Measurements from ENCODE around the gene SBF2.
"Not testable (repeated sequence)": the region's sequence is repeated elsewhere in the genome, so short reads cannot be mapped to it uniquely, and the experiment has no call there.

The SBF2 gene

DNA sequence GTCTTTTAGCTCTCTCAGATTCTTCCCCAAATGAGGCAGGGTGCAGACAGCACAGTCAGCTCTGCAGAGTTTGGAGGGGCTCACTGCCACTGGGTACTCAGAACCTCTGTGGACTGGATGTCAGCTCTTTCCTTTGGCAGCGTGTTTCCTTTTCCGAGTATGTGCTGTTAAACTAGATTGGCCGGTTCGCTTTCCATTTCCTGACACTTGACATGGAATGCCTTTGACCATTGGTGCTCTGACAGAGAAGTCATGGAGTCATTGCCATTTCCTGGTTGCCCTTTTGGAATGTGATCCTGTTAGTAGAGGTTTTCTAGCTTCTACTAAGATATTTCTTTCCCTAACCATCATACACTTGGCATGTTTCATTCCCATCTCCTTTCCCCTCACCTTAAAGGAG is 543.5 kb downstream of the SBF2 start:
- Histone ChIP-seq H3K4me1 (ENCODE audit: insufficient read depth, poor library complexity, severe bottlenecking) (peaks cover 25% of the 10 kb centered on the region), H3K4me3 (ENCODE audit: severe bottlenecking) (no peak overlapping the region), H3K27me3 (ENCODE audit: insufficient read depth, poor library complexity, severe bottlenecking) (no peaks in the 10 kb centered on the region), H3K27ac (ENCODE audit: poor library complexity, severe bottlenecking) (no peak overlapping the region), H3K36me3 (ENCODE audit: low read depth) (peaks cover 28% of the 10 kb centered on the region), H3K9me3 (ENCODE audit: severe bottlenecking) (no peaks in the 10 kb centered on the region)
- DNase-seq (ENCODE audit: low spot score), result no peak
- no peak for ATAC-seq (ENCODE audit: low read depth)
- TF ChIP-seq, protein P1, sequence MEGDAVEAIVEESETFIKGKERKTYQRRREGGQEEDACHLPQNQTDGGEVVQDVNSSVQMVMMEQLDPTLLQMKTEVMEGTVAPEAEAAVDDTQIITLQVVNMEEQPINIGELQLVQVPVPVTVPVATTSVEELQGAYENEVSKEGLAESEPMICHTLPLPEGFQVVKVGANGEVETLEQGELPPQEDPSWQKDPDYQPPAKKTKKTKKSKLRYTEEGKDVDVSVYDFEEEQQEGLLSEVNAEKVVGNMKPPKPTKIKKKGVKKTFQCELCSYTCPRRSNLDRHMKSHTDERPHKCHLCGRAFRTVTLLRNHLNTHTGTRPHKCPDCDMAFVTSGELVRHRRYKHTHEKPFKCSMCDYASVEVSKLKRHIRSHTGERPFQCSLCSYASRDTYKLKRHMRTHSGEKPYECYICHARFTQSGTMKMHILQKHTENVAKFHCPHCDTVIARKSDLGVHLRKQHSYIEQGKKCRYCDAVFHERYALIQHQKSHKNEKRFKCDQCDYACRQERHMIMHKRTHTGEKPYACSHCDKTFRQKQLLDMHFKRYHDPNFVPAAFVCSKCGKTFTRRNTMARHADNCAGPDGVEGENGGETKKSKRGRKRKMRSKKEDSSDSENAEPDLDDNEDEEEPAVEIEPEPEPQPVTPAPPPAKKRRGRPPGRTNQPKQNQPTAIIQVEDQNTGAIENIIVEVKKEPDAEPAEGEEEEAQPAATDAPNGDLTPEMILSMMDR (IDR thresholded peaks at IDR 0.05; ENCODE audit: poor library complexity, severe bottlenecking), result no peak

DNA sequence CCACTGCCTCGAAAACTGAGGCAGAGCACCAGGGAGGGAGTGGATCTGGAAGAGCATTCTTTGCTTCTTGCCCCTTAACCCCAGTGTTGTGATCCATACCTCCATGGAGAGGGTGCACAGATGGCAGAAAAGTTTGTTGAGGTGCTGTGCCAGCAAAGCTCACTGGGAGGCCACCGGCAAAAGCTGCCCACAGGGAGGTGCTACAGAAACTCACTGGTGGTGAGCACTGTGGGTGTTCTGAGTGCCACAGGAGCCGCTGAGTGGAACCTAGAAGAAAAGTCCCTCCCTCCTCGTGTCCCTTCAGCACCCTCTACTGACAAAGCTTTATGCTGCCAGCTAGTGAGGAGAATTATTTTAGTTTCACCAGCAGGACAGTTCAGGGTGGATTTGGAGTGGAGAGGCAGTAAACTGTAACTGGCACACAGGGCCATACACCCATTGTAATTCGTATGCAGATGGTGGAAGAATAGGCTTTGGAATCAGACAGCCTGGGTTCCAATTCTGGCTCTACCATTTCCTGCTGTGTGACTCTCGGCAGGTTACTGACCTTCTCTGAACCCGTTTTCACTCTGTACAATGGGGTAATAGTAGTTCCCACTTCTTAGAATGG is 545.6 kb downstream of the SBF2 start:
- ATAC-seq (ENCODE audit: low read depth), result peak; percentile 83

DNA sequence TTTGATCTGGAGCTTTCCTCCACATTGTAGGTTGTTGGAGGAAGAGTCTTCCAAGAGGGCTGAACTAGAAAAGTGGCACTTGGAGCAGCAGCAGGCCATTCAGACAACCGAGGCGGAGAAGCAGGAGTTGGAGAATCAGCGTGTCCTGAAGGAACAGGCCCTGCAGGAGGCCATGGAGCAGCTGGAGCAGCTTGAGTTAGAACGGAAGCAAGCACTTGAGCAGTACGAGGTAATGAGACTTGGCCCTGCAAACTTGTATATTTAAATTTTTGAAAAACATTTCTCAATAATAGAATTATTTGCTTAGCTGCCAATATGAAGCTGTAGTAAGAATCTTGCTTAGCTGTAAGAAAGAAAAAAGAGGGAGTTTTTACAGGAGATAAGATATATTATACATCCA is 546.2 kb downstream of the SBF2 start:
- no peak overlapping the region for H3K27ac ChIP-seq (ENCODE audit: poor library complexity, severe bottlenecking)

More for the DNA sequence above, 545.6 kb downstream of the SBF2 start:
- peaks cover 11% of the 10 kb centered on the region for H3K4me1 ChIP-seq (ENCODE audit: insufficient read depth, poor library complexity, severe bottlenecking)
- H3K27me3 ChIP-seq (ENCODE audit: insufficient read depth, poor library complexity, severe bottlenecking), result no peaks in the 10 kb centered on the region
- TF ChIP-seq, protein P1 (IDR thresholded peaks at IDR 0.05; ENCODE audit: poor library complexity, severe bottlenecking), result peak; percentile 79
- no peaks in the 10 kb centered on the region for H3K9me3 ChIP-seq (ENCODE audit: severe bottlenecking)
- DNase-seq (ENCODE audit: low spot score), result no peak
- H3K4me3 ChIP-seq (ENCODE audit: severe bottlenecking), result no peak overlapping the region
- H3K27ac ChIP-seq (ENCODE audit: poor library complexity, severe bottlenecking), result no peak overlapping the region
- H3K36me3 ChIP-seq (ENCODE audit: low read depth), result peaks cover 28% of the 10 kb centered on the region

DNA sequence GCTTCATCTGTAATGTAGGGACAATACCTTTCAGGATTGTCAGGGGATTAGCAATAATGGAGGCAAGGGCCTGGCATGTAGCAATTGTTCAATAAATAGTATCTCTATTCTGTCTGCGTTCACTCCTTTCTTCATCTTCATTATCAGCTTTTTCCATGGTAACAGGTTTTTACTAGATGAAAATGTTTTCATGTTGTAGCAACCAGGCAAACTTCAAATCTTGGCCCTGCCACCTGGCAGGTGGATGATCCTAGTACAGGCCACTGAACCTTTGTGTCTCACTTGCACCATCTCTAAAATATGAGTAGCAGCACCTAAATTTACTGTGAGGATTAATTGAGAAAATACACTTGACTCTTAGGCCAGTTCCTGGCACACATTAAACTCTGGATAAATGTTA is 546.8 kb downstream of the SBF2 start:
- no peak for DNase-seq (ENCODE audit: low spot score)
- TF ChIP-seq, protein P1 (IDR thresholded peaks at IDR 0.05; ENCODE audit: poor library complexity, severe bottlenecking), result no peak
- Histone ChIP-seq H3K36me3 (ENCODE audit: low read depth) (peaks cover 29% of the 10 kb centered on the region), H3K27ac (ENCODE audit: poor library complexity, severe bottlenecking) (no peak overlapping the region), H3K9me3 (ENCODE audit: severe bottlenecking) (no peaks in the 10 kb centered on the region), H3K4me1 (ENCODE audit: insufficient read depth, poor library complexity, severe bottlenecking) (no peaks in the 10 kb centered on the region), H3K27me3 (ENCODE audit: insufficient read depth, poor library complexity, severe bottlenecking) (no peaks in the 10 kb centered on the region), H3K4me3 (ENCODE audit: severe bottlenecking) (no peak overlapping the region)
- no peak for ATAC-seq (ENCODE audit: low read depth)

More for the DNA sequence above, 546.2 kb downstream of the SBF2 start:
- ATAC-seq (ENCODE audit: low read depth), result no peak
- Histone ChIP-seq H3K4me1 (ENCODE audit: insufficient read depth, poor library complexity, severe bottlenecking) (peaks cover 5% of the 10 kb centered on the region), H3K4me3 (ENCODE audit: severe bottlenecking) (no peak overlapping the region), H3K27me3 (ENCODE audit: insufficient read depth, poor library complexity, severe bottlenecking) (no peaks in the 10 kb centered on the region), H3K36me3 (ENCODE audit: low read depth) (peaks cover 28% of the 10 kb centered on the region), H3K9me3 (ENCODE audit: severe bottlenecking) (no peaks in the 10 kb centered on the region)
- DNase-seq (ENCODE audit: low spot score), result no peak
- TF ChIP-seq, protein P1 (IDR thresholded peaks at IDR 0.05; ENCODE audit: poor library complexity, severe bottlenecking), result no peak

DNA sequence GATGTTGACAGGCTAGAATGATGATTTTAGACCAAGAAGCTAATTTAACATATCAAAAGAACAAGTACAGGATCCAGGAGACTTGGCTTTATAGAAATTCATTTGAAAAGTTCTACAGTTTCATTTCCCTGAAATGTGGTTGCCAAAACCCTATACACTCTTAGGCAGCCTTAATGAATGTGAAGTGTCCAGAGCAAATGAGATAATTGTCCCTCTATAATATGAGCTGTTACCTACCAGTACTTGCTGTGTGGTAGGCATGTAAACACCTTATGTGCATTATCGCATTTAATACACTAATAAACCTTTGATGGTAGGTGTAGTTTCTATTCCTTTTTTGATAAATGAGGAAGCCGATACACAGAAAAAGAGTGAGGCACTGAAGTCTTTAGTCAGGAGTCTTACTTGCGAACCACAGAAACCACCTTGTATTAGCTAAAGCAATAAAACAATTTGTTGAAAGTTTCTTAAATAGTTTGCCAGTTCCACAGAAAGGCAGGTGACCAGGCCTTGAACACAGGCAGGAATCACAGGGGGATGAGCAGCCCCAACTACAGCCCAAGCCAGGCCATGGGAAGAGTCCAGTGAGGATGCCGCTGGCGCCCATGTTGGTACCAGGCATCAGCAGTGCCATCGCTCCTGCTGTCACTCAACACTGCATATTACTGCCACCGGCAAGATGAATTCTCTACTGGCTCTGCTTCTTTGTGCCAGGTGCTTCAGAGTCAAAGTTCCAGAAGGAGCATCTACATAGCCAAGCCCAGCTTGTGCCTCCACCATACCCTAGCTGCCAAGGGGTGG is 548.4 kb downstream of the SBF2 start:
- Histone ChIP-seq H3K4me1 (ENCODE audit: insufficient read depth, poor library complexity, severe bottlenecking) (no peaks in the 10 kb centered on the region), H3K4me3 (ENCODE audit: severe bottlenecking) (no peak overlapping the region), H3K9me3 (ENCODE audit: severe bottlenecking) (no peaks in the 10 kb centered on the region), H3K36me3 (ENCODE audit: low read depth) (peaks cover 38% of the 10 kb centered on the region), H3K27ac (ENCODE audit: poor library complexity, severe bottlenecking) (no peak overlapping the region), H3K27me3 (ENCODE audit: insufficient read depth, poor library complexity, severe bottlenecking) (no peaks in the 10 kb centered on the region)
- TF ChIP-seq, protein P1 (IDR thresholded peaks at IDR 0.05; ENCODE audit: poor library complexity, severe bottlenecking), result no peak
- DNase-seq (ENCODE audit: low spot score) (no peak), ATAC-seq (ENCODE audit: low read depth) (no peak)

DNA sequence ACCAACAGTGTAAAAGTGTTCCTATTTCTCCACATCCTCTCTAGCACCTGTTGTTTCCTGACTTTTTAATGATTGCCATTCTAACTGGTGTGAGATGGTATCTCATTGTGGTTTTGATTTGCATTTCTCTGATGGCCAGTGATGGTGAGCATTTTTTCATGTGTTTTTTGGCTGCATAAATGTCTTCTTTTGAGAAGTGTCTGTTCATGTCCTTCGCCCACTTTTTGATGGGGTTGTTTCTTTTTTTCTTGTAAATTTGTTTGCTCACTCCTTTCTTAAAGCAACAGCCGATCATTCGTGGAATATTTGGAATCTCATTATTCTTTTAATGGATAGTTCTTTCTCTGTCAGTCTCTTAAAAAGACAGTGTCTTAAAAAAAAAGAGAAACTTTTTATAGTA is 550.5 kb downstream of the SBF2 start:
- H3K9me3 ChIP-seq (ENCODE audit: severe bottlenecking); H3K4me3 ChIP-seq (ENCODE audit: severe bottlenecking); H3K4me1 ChIP-seq (ENCODE audit: insufficient read depth, poor library complexity, severe bottlenecking); ATAC-seq (ENCODE audit: low read depth); DNase-seq (ENCODE audit: low spot score); H3K27me3 ChIP-seq (ENCODE audit: insufficient read depth, poor library complexity, severe bottlenecking); H3K27ac ChIP-seq (ENCODE audit: poor library complexity, severe bottlenecking): not testable (repeated sequence)
- H3K36me3 ChIP-seq (ENCODE audit: low read depth), result peaks cover 36% of the 10 kb centered on the region
